B cell (primary cell): Measurements from ENCODE around the gene E2F7.

Experiments
- EZH2 ChIP-seq: IDR thresholded peaks from 2 replicates; pipeline ENCODE4 v1.6.1; 2012; ENCODE audit warnings: borderline replicate concordance, low read depth, mild to moderate bottlenecking, moderate library complexity, low read length; ENCODE audit not compliant: insufficient read depth, poor library complexity, severe bottlenecking
- TF ChIP-seq, protein P1 (sequence below): fragments of 200-600 bp; IDR thresholded peaks from one replicate; pipeline ENCODE4 v1.8.0; 2022; ENCODE audit warnings: antibody characterized with exemption, mild to moderate bottlenecking

DNA sequence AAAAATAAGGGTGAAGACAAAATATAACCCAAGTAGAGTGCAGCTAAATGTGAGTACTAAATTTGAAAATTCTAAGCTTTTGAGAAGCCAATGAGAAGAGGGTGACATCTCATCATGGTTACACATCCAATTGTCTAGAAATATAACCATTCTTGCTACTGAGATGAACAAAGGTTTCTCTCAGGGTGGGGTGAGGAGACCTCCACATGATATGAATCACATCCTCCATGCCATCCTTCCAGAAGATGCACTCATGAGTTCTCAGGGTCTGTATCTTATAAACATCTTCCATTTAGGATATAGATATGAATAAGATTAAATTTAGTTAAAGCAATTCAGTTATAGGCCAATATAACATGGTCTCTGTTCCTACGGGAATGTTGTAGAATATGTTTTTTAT, 38.9 kb upstream of the E2F7 start:
- TF ChIP-seq EZH2 = no peak
- TF ChIP-seq, protein P1, sequence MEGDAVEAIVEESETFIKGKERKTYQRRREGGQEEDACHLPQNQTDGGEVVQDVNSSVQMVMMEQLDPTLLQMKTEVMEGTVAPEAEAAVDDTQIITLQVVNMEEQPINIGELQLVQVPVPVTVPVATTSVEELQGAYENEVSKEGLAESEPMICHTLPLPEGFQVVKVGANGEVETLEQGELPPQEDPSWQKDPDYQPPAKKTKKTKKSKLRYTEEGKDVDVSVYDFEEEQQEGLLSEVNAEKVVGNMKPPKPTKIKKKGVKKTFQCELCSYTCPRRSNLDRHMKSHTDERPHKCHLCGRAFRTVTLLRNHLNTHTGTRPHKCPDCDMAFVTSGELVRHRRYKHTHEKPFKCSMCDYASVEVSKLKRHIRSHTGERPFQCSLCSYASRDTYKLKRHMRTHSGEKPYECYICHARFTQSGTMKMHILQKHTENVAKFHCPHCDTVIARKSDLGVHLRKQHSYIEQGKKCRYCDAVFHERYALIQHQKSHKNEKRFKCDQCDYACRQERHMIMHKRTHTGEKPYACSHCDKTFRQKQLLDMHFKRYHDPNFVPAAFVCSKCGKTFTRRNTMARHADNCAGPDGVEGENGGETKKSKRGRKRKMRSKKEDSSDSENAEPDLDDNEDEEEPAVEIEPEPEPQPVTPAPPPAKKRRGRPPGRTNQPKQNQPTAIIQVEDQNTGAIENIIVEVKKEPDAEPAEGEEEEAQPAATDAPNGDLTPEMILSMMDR = no peak
